GM10248 (cell line): ENCODE results near the gene SPOCK3.
"Not testable (repeated sequence)": the region's sequence is repeated elsewhere in the genome, so short reads cannot be mapped to it uniquely, and the experiment has no call there.

Source experiments
- CTCF ChIA-PET: fragments of 300-600 bp; sonication (Branson Sonifier 250); formaldehyde crosslinking; extraction: SDS; loops from one replicate; lab custom pipeline; 2021; ENCODE audit warnings: antibody characterized with exemption; lab: Yijun Ruan, JAX
- POLR2A ChIA-PET: fragments of 350-650 bp; sonication (Branson Sonifier 250); formaldehyde crosslinking; extraction: SDS; loops from one replicate; lab custom pipeline; 2020; ENCODE audit warnings: antibody characterized with exemption; lab: Yijun Ruan, JAX
- DNase-seq: peaks from one replicate; pipeline ENCODE4 v3.0.0; 2012; ENCODE audit errors: extremely low spot score
- TF ChIP-seq, protein P1 (sequence below): IDR thresholded peaks from 2 replicates; pipeline ENCODE4 v1.5.1; 2012; ENCODE audit warnings: mild to moderate bottlenecking, low read depth; ENCODE audit errors: extremely low read depth, missing control alignments, control extremely low read depth

The SPOCK3 gene

DNA sequence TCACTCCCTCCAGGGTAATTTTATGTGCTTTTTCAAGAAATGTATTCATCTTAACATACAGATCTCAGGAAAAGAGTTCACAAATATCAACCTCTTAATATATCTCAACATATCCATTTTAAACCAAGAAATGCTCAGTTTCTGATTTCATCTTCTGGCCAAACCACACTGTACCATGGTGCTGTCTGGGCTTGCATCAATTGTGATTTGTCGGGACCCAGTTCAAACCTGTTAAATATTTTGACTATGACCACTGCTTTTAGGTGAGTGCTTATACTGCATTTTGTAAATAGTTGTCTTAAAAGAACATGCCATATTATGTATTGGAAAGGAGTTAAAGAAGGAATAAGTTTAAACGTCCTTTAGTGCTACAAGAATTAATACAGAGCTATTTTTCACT lies 352.1 kb downstream of the SPOCK3 start:
- no peak for DNase-seq
- TF ChIP-seq, protein P1, sequence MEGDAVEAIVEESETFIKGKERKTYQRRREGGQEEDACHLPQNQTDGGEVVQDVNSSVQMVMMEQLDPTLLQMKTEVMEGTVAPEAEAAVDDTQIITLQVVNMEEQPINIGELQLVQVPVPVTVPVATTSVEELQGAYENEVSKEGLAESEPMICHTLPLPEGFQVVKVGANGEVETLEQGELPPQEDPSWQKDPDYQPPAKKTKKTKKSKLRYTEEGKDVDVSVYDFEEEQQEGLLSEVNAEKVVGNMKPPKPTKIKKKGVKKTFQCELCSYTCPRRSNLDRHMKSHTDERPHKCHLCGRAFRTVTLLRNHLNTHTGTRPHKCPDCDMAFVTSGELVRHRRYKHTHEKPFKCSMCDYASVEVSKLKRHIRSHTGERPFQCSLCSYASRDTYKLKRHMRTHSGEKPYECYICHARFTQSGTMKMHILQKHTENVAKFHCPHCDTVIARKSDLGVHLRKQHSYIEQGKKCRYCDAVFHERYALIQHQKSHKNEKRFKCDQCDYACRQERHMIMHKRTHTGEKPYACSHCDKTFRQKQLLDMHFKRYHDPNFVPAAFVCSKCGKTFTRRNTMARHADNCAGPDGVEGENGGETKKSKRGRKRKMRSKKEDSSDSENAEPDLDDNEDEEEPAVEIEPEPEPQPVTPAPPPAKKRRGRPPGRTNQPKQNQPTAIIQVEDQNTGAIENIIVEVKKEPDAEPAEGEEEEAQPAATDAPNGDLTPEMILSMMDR = no peak
- POLR2A ChIA-PET = no interaction called here
- CTCF ChIA-PET = interaction anchor here (1.1 to 1.3 kb wide), 2 partner anchors 10 to 17 kb away, joined by 3 to 4 read pairs; no protein-coding TSS in a partner anchor

DNA sequence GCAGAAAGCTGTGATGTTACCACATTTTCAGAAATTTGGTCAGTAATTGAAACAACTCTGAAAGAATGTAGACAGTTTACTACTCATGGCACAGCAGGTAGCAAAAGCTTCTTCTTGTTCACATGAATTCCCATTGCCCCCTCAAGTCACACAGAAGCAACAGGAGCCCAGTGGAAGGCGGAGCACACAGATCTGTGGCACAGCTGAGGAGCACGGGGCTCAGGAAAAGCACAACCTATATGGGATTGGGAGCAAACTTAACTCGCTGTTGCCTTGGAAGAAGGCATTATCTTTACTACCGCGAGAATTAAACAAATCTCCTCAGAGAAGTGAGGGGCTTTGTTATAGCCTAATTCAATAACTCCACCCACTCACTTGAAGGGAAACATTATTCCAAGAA lies 358.5 kb downstream of the SPOCK3 start:
- no peak for DNase-seq
- TF ChIP-seq, protein P1 = no peak
- POLR2A ChIA-PET = no interaction called here
- CTCF ChIA-PET = no interaction called here

DNA sequence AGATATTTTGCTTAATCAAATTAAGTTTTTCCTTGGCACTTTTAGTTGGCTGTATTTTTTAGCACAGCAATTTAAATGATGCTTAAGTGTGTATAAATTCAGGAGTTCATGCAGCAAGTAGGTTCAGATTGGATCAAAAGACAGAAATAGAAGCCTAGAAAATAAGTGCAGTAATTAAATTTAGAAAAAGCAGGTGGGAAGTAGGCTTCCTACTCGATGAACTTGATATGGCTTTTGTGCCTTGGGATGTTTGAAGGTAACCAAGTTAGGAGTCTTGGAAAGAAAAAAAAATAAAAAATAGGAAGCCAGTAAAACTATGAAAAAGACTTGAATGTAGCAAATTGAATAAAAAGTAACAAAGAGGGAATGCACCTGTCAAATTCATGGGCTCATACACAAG lies 372.3 kb downstream of the SPOCK3 start:
- TF ChIP-seq, protein P1 = no peak
- ChIA-PET CTCF (interaction anchor here (1.0 kb wide), 1 partner anchor 12 kb away, joined by 3 read pairs; no protein-coding TSS in a partner anchor), POLR2A (no interaction called here)
- no peak for DNase-seq

DNA sequence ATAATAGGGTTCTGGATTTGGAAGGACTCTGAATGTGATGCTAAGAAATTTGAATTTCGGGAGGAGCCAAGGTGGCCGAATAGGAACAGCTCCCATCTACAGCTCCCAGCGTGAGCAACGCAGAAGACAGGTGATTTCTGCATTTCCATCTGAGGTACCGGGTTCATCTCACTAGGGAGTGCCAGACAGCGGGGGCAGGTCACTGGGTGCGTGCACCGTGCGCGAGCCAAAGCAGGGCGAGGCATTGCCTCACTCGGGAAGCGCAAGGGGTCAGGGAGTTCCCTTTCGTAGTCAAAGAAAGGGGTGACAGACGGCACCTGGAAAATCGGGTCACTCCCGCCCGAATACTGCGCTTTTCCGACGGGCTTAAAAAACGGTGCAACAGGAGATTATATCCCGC lies 383.9 kb downstream of the SPOCK3 start:
- POLR2A ChIA-PET, DNase-seq, CTCF ChIA-PET: not testable (repeated sequence)

DNA sequence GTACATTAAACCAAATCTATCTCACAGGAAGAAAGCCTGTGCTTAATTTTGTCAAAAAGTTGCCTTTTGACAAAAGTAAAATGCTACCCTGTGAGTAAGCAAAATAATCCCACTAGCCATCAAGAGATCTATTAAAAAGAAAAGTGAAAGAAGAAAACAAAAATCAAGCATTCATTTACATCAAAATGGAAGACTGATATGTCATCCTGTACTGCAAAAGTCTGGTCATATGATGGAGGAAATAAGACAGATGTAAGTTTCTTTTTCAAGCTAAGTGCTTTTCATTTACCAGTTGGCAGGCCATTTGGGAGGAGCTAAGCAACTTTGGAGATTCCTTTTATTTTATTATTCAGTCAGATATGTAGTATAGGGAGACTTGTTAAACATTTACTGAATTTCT lies 387.4 kb downstream of the SPOCK3 start:
- POLR2A ChIA-PET = no interaction called here
- CTCF ChIA-PET = interaction anchor here (1.3 to 1.5 kb wide), 3 partner anchors 13 to 25 kb away, joined by 3 read pairs; no protein-coding TSS in a partner anchor
- TF ChIP-seq, protein P1 = no peak
- DNase-seq = no peak

DNA sequence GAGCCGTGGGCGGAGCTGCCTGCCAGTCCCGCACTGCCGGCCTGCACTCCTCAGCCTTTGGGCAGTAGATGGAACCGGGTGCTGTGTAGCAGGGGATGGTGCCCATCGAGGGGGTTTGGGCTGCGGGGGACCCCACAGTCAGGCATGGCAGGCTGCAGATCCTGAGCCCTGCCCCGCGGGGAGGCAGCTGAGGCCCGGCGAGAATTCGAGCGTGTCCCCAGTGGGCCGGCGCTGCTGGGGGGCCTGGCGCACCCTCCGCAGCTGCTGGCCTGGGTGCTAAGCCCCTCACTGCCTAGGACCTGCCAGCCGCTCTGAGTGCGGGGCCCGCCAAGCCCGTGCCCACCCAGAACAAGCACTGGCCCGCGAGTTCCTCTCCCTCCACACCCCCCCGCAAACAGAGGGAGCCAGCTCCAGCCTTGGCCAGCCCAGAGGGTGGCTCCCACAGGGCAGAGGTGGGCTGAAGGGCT lies 391.5 kb downstream of the SPOCK3 start:
- CTCF ChIA-PET = interaction anchor here (1.1 to 1.5 kb wide), 2 partner anchors 15 to 75 kb away, joined by 3 read pairs; no protein-coding TSS in a partner anchor
- TF ChIP-seq, protein P1 = no peak
- POLR2A ChIA-PET = no interaction called here
- DNase-seq = no peak

DNA sequence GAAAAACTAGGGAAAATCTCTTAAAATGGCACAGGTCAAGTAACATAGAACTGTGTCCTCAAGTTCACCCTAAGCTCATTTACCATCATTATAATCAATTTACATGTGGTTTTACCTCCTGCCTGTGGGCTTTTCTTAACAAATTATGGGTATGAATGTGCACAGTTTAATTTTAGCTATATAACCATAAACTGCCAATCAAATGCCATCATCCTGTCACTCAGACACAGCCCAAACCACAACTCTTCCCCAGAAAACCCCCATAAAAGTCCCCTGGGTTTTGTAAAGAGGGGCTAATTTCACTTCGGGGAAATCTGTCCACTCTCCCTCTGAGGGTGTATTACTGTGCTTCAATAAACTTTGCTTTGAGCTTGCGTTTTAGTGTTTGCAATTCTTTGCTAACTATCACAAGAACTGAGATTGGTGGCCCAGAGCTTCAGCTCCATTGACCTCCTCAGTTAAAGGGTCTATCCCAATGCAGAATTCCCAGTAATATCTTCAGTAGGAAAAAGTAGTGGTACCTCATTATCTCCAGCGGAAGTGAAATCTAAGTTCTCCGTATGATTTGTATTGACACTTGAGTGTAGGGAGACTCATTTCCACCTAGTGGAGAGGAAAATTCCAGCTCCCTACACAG lies 394.6 kb downstream of the SPOCK3 start:
- TF ChIP-seq, protein P1 = no peak
- ChIA-PET CTCF (interaction anchor here (1.0 to 1.6 kb wide), 5 partner anchors 22 to 159 kb away, joined by 3 to 5 read pairs (median 4); no protein-coding TSS in a partner anchor), POLR2A (no interaction called here)
- peak; percentile 26 for DNase-seq
